Pancreas (tissue), 10 donors: Measurements from ENCODE around the gene DTNB. TPM values are rescaled to one million over a fixed set of nuclear protein-coding genes. Genes with fewer than 3 reads are reported as not detected.

Source experiments
- ATAC-seq, 4 donors: fragments of 200-7000 bp; cut with Tn5 transposase; one replicate each; pipeline versions ENCODE4 v1.8.0 to v1.9.1; 2020; ENCODE audit warnings: mild to moderate bottlenecking in 4 of 4, moderate library complexity in 4 of 4
- DNase-seq, 6 donors: peaks; one replicate each; pipeline ENCODE4 v3.0.0-alpha.2; 2020
- FAIRE-seq: peaks from 2 replicates; lab custom pipeline; 2012; peaks lifted over from hg19 to GRCh38; lab: Jason Lieb, UNC
- H3K27ac ChIP-seq, 4 donors: fragments of 200-600 bp; sonication (generic); 1 replicate in 3 of 4; 2 replicates in 1 of 4; pipeline versions ENCODE4 v1.5.0 to v1.8.0; 2020
- H3K27me3 ChIP-seq, 4 donors: fragments of 200-600 bp; one replicate each; pipeline ENCODE4 v1.8.0; 2021
- H3K36me3 ChIP-seq, 3 donors: fragments of 200-600 bp; sonication (generic) in 1 of 3; one replicate each; pipeline versions ENCODE4 v1.5.0 to v1.8.0; 2020 to 2021
- H3K4me1 ChIP-seq, 3 donors: fragments of 200-600 bp; one replicate each; pipeline ENCODE4 v1.8.0; 2021
- H3K4me3 ChIP-seq, 4 donors: fragments of 200-600 bp; sonication (generic) in 2 of 4; one replicate each; pipeline versions ENCODE4 v1.5.0 to v1.8.0; 2020 to 2021
- H3K9me3 ChIP-seq, 4 donors: fragments of 200-600 bp; one replicate each; pipeline ENCODE4 v1.8.0; 2021
- CTCF ChIP-seq, 4 donors: fragments of 200-600 bp; sonication (generic) in 3 of 4; IDR thresholded peaks; one replicate each; pipeline versions ENCODE4 v1.5.0 to v1.8.0; 2021; ENCODE audit warnings: antibody characterized with exemption in 4 of 4
- WGBS, 2 donors: extraction: QIAGEN DNeasy Blood & Tissue Kit; methylation state at CpG; one replicate each; pipeline ENCODE4 v1.1.7; 2013; 5-methylcytosine and 5-hydroxymethylcytosine counted together
- intact Hi-C, 3 donors: fragments of 100-400 bp; cut with DNase I; formaldehyde crosslinking; loops; one replicate each; pipeline versions ENCODE4 v1.11.1 to v1.14.2; 2022
- polyA plus RNA-seq, 2 donors: library from polyadenylated mRNA; stranded (reverse); fragments of 200-250 nt; gene quantifications; one replicate each; pipeline ENCODE4 v1.2.3, GENCODE V29; 2013
- total RNA-seq, 6 donors: library from RNA; stranded (reverse); fragmentation: NEBNext Ultra II Directional in 4 of 6; extraction: Animal tissue kit (Norgen Biotek cat#: 25700) in 4 of 6; gene quantifications; one replicate each; pipeline versions ENCODE4 v1.2.1 to v1.2.4, GENCODE V29; 2021 to 2023
- donor health status: healthy with polysubstance abuse.
- donor health status: DM: no; HTN: no; CAD: no; lungs with moderate emphysema.
- donor health status: DM: no; HTN: no; CAD: no.
- donor health status: control.
- donor health status: control.
- donor health status: Bipolar disorder and iron deficiency.
- donor health status: DM: yes; HTN: yes; CAD: no.
- donor health status: DM: no; HTN: no; CAD: no.
- donor health status: DM: no; HTN: no; CAD: no.
- donor health status: DM: yes; HTN: yes; CAD: no.

Gene DTNB
- total and polyA plus RNA-seq, 8 donors, result 10.8 to 27.8 (median 15.1) TPM

- TF ChIP-seq CTCF (IDR thresholded peaks at IDR 0.05), result no peak
- H3K27ac ChIP-seq, result no peak overlapping the region
- H3K4me1 ChIP-seq, result no peaks in the 10 kb centered on the region
- DNase-seq (no peak), ATAC-seq (no peak), FAIRE-seq (no peak)
- no peaks in the 10 kb centered on the region for H3K36me3 ChIP-seq
- H3K27me3 ChIP-seq, result no peaks in the 10 kb centered on the region
- 86 to 92% methylated on average over 17 of the region's 17 CpGs for WGBS, 2 donors
- no peak overlapping the region for H3K4me3 ChIP-seq
- intact Hi-C loops, result no loop called here
- no peaks in the 10 kb centered on the region for H3K9me3 ChIP-seq
Observed at GRCh38 chr2:25387876-25388449, 285.4 kb downstream of the DTNB start.

GRCh38 chr2:25386971-25387875, 286.2 kb downstream of the DTNB start:
- Histone ChIP-seq H3K9me3 (no peaks in the 10 kb centered on the region), H3K27me3 (no peaks in the 10 kb centered on the region), H3K4me3 (no peak overlapping the region), H3K36me3 (no peaks in the 10 kb centered on the region), H3K27ac (no peak overlapping the region), H3K4me1 (no peaks in the 10 kb centered on the region)
- DNase-seq (no peak), ATAC-seq (no peak), FAIRE-seq (no peak)
- TF ChIP-seq CTCF (IDR thresholded peaks at IDR 0.05), result no peak
- WGBS, 2 donors, result 93 to 97% methylated on average over 18 to 19 of the region's 19 CpGs
- intact Hi-C loops, result no loop called here

GRCh38 chr2:25385910-25386309, 287.5 kb downstream of the DTNB start:
- Histone ChIP-seq H3K27ac (no peak overlapping the region), H3K9me3 (no peaks in the 10 kb centered on the region), H3K4me3 (no peak overlapping the region), H3K36me3 (no peaks in the 10 kb centered on the region), H3K4me1 (no peaks in the 10 kb centered on the region), H3K27me3 (no peaks in the 10 kb centered on the region)
- ATAC-seq, result no peak
- whole genome bisulfite sequencing, 2 donors, result 83 to 87% methylated on average over 8 of the region's 8 CpGs
- no peak for FAIRE-seq
- no peak for TF ChIP-seq CTCF (IDR thresholded peaks at IDR 0.05)
- no peak for DNase-seq
- intact Hi-C loops, result no loop called here

- ATAC-seq (no peak), FAIRE-seq (no peak), DNase-seq (no peak)
- H3K27me3 ChIP-seq, result no peaks in the 10 kb centered on the region
- no peaks in the 10 kb centered on the region for H3K9me3 ChIP-seq
- no peak overlapping the region for H3K27ac ChIP-seq
- WGBS, 2 donors, result 97 to 98% methylated on average over 9 of the region's 9 CpGs
- H3K4me1 ChIP-seq, result no peaks in the 10 kb centered on the region
- TF ChIP-seq CTCF (IDR thresholded peaks at IDR 0.05), result no peak
- intact Hi-C loops, result no loop called here
- H3K4me3 ChIP-seq, result no peak overlapping the region
- H3K36me3 ChIP-seq, result no peaks in the 10 kb centered on the region
Observed at GRCh38 chr2:25383806-25384205, 289.6 kb downstream of the DTNB start.

- Histone ChIP-seq H3K9me3 (no peaks in the 10 kb centered on the region), H3K27ac (no peak overlapping the region), H3K4me3 (no peak overlapping the region), H3K4me1 (peaks cover 0 to 5% (median 5%) of the 10 kb centered on the region in 3 donors), H3K27me3 (no peaks in the 10 kb centered on the region), H3K36me3 (no peaks in the 10 kb centered on the region)
- DNase-seq (no peak), ATAC-seq (no peak), FAIRE-seq (no peak)
- TF ChIP-seq CTCF (IDR thresholded peaks at IDR 0.05), result no peak
- intact Hi-C loops, result no loop called here
- 86 to 87% methylated on average over 7 of the region's 7 CpGs for WGBS, 2 donors
Observed at GRCh38 chr2:25381502-25381901, 291.9 kb downstream of the DTNB start.
